NCI-H82 treated with DMSO at 0.1 percent for 48 hours (cell line): Measurements from ENCODE around the gene GLMN.

Source experiments
- DNase-seq: peaks from one replicate; lab custom pipeline; 2025; ENCODE audit not compliant: unreplicated experiment; lab: John Stamatoyannopoulos, UW

Gene GLMN, protein sequence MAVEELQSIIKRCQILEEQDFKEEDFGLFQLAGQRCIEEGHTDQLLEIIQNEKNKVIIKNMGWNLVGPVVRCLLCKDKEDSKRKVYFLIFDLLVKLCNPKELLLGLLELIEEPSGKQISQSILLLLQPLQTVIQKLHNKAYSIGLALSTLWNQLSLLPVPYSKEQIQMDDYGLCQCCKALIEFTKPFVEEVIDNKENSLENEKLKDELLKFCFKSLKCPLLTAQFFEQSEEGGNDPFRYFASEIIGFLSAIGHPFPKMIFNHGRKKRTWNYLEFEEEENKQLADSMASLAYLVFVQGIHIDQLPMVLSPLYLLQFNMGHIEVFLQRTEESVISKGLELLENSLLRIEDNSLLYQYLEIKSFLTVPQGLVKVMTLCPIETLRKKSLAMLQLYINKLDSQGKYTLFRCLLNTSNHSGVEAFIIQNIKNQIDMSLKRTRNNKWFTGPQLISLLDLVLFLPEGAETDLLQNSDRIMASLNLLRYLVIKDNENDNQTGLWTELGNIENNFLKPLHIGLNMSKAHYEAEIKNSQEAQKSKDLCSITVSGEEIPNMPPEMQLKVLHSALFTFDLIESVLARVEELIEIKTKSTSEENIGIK

DNA sequence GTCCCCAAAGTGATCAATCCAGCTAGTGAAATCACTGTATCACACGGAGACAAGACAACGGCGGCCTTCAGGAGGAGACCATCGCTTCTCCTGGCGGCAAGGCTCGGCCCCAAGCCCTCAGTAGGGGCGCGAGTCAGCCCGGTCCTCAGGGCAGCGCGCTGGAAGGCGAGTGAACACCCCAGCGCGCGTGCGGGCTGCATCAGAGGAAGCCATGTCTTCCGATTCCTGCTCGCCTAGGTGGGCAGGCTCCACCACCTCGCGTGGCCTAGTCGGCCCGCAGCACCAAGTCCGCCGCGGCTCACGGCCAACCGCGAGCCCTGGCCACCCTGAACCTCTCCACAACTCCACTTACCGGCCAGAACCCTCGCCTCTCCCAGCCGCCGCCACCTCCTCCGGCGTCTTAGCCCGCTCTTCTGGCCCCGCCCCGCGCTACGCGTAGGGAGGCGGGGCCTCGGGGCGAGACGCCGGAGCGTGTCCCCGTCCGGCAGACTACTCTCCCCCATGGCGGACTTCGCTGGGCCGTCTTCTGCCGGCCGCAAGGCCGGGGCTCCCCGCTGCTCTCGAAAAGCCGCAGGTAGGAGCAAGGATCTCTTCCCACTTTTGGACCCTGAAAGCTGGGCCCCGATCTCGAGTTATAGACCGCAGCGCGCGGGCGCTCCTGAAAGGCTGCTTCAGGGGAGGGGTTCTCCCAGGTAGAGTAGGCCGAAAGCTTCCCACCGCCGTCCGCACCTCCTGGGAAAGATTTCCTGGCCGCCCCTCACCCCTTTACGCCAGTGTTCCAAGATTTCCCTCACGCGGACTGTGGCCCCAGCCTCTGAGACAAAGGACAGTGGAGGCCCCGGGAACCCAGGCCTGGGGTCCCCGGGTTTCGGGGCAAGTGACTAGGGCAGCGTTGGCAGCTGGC is at the start of gene GLMN, which contains the start of gene RPAP2:
Gene GLMN, minus strand, starts transcription at position 415 of the 904 bp plus-strand sequence. CDS start 988 bp downstream, outside the sequence.
Gene RPAP2, plus strand, starts transcription at position 487 of the 904 bp plus-strand sequence. Its CDS starts 15 bp downstream, at position 502.
- DNase-seq: peak; percentile 76

DNA sequence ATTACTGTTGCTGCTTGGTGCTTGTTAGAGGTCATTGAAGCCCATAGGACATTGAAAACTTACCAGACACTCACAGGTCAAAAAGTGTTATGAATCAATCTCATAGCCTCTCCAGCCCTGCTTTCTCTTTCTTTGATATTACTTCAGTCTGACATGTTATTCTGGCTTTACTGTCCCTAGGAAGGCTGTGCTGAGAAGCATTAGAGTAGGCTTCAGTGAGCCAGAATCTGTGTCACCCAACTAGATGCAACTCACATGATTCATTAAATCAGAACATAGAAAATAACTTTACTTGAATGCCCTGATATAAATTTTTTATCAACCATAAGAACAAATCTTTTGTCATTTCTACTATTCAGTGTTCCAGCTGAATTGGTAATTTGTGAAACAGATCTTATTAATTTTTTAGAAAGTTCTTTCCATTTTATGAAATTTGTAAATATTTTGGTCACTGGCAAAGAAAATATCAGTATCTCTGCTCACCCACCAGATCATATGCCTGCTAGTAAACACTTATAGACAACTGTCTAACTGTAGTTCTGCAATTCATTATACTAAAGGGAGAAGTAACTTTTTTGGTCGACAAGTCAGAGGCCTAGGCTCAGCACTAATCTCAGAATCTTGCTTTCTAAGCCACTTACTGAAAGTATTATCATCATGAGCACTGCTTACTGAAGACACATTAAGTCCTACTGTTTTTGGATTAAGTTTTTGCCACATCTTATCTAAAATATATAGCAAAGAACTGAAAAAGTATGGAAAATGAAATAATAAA is 48.3 kb upstream of the GLMN start:
- DNase-seq: no peak

DNA sequence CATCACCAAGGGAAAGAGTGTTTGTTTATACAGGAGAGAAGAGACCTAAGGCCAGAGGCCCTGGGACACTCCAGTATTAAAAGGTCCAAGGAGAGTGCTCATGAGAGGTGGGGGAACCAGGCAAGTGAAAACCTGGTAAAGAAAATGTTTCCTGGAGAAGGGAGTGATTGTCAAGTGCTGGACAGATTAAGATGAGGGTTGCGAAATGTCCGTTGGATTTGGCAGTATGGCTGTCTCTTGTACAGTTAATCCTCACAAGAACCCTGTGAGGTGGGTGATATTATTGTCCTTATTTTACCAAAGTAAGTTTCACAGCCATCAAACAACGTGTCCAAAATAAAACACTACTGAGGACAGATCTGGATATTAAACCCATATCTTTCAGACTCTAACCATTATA is 44.3 kb upstream of the GLMN start:
- no peak for DNase-seq

DNA sequence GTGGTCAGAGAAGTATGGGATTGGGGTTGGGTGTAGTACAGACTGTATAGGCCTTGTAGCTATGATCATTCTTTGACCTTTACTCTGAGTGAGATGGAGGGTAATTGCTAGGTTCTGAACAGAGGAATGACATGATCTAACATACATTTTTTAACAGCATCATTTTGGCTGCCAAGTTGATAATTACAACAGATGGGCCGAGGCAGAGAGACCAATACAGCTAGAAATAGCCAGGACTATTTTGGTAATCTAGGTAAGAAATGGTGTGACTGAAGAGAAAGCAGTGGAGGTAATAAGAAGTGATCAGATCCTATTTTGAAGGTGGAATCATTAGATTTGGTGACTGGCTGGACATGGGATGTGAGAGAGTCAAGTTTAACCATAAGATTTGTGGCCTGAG is 43.6 kb upstream of the GLMN start:
- DNase-seq: no peak

DNA sequence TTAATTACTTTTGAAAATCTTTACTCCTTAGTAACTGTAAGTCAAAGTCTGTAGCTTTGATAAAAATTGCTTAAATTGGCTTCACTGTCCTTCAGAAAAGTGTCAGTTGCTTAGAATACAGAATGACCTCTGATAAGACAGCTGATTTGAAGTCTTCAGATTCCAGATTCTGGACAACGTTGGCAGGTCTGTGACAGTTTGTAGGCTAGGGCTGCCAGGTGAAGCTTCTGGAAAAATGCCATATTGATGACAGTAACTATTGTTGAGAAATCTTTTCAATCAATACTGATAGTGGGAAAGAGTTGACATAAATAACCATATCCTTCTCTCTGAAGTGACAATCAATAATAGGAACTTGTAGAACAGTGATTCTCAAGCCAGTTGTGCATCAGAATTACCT is 41.4 kb upstream of the GLMN start:
- DNase-seq: no peak

DNA sequence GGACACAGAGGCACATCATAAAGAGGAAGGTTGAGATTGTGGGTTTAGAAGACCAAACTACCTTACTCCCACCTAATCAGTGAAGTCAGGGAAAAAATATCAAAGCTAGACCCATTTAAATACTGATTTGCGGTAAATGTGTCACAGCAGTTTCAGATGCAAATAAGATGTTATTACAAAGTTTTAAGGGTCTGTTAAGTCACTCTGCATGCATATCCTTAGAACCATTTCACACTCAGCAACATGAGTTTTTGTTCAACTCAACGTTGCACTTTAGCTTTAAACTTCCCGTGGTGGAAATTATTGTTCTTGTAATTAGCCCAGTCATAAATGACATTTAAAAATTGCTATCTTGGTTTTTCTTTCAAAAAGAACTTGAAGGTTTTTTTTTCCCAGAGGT is 34.9 kb upstream of the GLMN start:
- DNase-seq: no peak

DNA sequence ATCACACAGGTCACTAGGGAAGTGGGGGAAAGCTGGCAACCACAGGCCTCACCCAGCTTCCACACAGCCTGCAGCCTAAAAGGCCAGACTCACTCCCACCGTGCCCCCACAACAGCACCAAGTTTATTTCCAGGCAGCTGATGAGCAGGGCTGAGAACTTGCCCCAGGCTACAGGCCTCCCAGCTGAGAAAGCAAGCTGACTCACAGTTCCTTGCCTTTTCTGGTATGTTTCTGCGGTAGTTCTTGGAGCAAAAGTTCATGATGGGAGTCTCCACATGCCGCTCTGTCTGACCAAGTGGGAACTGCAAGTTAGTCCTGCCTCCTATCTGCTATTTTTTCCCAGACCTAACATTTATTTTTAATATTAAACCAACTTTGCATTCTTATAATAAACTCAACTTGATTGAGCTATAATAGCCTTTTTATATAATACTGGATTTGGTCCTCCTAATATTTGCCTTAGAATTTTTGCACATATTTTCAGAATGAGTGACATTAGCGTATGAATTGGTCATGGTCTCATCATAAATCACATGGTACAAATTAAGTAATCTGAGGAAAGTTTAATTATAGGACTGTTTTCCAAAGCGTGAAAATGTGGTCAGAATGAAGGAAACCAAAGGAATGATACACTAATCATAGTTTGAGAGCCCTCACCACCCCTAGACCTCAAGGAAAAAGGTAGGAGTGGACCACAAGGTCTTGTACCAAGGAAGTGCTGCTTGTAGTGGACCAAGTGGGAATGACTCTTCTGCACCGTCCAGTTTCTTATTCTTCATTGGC is 30.8 kb upstream of the GLMN start:
- DNase-seq: no peak

DNA sequence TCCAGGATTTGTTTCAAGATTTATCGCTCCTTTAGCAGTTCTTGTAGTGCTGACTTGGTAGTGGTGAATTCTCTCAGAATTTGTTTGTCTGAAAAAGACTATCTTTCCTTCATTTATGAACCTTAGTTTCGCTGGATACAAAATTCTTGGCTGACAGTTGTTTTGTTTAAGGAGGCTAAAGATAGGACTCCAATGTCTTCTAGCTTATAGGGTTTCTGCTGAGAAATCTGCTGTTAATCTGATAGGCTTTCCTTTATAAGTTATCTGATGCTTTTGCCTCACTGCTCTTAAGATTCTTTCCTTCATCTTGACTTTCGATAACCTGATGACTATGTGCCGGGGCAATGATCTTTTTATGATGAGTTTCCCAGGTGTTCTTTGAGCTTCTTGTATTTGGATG is 29.0 kb upstream of the GLMN start:
- no peak for DNase-seq

DNA sequence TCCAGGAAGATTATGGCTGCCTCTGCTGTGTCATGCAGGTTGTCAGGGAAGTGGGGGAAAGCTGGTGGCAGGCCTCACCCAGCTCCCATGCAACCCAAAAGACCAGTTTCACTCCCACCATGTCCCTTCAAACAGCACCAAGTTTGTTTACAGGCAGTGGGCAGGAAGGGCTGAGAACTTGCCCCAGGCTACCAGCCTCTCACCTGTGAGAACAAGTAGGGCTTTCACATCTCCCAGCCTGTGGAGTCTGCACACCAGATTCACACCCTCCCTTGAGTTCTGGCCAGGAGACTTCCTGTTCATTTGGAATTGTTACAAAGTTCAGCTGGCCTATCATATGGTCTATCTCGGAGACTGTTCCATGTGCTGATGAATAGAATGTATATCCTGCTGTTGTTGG is 27.9 kb upstream of the GLMN start:
- no peak for DNase-seq

DNA sequence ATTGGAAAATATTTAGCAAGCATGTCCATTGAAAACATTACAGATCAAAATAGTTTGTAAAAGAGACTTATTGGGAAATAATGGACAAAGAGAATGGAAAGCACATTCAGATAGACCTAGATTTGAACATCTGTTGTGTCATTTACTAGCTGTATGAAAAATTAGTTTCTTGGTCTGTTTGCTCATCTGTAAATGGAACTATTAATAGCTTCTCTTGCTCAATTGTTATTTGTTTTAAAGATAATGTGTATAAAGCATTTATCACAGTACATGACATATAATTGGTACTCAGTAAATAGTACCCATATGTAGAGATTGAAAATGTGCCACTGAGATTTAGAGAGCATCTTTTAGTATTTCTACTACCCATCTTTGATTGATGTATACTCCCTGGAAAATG is 26.0 kb upstream of the GLMN start:
- DNase-seq: no peak

DNA sequence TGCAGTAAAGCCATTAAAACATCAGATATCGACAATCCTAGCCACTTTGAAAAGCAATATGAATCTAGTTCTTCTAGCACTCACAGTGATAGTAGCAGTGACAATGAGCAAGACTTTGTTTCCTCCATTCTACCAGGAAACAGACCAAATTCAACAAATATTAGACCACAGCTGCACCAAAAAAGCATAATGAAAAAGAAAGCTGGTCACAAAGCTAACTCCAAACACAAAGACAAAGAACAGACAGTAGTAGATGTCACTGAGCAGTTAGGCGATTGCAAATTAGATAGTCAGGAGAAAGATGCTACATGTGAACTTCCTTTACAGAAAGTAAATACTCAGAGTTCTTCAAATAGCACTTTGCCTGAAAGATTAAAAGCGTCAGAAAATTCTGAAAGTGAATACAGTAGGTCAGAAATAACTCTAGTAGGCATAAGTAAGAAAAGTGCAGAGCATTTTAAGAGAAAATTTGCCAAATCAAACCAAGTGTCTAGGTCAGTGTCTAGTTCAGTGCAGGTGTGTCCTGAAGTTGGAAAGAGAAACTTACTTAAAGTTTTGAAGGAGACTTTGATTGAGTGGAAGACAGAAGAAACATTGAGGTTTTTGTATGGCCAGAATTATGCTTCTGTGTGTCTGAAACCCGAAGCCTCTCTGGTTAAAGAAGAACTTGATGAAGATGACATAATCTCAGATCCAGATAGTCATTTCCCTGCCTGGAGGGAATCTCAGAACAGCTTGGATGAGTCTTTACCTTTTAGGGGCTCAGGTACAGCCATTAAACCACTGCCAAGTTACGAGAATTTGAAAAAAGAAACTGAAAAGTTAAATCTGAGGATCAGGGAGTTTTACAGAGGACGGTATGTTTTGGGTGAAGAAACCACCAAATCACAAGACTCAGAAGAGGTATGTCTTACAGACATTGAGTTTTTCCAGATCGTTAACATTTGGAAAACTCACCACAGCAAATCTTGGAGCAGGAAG is 25.0 kb upstream of the GLMN start:
- no peak for DNase-seq

DNA sequence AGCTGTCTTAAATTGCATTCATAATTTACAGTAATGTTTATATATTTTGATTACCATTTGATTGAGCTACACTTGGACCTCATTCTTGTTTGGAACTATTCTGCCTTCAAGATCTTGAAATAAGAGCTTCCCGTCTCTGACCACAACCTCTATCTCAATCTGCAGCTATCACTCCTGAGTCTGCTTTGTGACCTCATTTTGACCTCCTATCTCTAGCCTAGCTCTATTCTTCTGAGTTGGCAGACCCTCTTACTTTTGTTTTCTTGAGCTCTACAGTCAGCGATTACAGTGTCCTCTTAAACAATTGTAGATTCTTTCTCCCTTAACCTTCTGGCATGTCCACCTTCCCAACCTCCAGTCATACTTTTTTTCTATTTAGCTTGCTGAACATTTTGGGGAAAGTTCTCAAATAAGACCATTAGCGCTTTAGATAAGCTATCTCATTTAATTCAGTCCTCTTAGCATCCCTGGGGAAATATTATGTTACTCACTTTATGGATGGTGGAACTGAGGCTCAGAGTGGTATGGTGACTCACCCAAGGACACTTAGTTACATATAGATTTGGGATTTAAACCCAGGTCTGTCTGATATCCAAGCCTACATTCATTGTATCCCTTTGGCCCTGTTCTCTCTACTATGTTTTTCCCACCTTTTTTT is 19.2 kb upstream of the GLMN start:
- DNase-seq: no peak

DNA sequence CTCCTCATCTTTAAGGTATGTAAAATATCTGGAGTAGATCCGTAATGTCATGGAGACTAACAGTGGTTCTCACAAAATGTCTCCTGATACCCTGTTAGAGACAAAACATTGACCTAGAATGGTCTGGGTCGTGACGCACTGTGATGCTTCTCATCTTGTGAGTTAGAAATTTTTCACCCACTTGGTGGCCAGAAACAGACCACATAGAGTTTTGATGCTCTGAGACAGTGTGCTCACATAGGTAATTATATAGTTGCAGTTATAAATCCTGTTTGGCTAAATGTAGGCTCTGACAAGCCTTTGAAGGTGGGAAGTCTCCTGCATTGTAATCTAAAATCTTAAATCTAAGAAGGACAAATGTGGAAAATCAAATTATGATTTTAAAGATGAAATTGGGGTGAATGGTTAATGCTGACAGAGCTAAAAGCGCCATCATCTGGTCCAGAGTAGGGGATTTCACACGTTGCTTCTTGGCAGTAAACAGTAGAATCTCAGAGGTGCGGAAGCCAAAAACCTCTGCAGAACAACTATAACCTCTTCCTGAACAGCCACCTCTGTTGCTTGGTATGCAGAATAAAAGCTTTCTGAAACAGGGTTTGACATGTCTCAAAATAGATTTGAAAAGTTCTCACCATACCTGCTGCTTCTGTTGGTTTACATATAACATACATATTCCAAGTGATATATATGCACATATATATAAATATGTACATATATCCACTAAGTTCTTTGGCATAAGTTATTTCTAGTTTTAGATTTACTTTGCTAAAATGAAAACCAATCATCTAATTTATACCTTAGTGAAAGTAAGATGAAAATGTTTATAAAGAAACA is 17.2 kb upstream of the GLMN start:
- no peak for DNase-seq

DNA sequence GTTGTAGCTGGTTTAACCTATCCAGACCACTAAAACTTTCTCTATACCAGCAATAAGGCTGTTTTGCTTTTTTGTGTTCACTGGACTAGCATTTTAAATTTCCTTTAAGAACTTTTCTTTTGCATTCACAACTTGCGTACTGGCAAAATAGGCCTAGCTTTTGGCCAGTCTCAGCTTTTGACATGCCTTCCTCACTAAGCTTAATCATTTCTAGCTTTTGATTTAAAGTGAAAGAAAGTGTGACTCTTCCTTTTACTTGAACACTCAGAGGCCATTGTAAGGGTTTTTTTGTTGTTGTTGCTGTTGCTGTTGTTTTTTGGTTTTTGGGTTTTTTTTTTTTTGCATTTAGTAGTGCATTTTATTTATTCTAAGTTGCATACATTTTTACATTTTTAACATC is 15.2 kb upstream of the GLMN start:
- no peak for DNase-seq

DNA sequence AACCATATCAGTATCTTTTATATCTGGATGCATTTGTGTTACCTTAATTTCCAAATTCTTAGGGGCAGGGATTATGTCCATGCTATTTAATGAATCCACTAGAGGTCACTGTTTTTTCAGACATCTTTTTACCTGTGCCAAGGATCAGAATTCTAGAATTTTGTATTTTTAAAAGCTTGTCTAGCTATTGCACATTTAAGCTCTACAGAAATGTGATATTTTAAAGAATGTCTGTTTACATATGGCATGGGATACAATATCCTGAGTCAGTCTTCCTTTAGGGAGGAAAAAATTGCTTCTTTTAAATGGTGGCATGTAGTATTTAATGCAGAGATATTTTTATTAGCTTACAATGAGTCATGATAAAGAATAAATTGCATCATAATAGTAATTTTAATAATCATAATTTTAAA is 11.4 kb upstream of the GLMN start:
- DNase-seq: peak; percentile 9

DNA sequence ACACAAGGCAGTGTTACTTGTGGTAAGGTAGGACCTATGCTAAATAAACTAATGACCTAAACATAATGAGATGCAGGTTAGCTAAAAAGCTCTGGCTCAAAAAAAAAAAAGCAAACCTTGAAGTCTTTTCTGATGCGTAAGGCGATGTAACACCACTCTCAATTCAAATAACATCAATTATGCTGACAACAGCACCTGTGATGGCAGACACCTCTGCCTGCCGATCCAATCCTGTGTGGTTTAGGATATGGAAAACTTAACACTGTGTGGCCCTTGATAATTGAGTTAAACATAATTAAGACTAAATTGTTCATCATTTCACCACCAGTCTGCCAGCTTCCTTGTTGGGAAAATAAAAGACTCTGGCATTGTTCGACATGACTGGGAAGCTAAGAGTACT is 9.2 kb upstream of the GLMN start:
- DNase-seq: no peak

DNA sequence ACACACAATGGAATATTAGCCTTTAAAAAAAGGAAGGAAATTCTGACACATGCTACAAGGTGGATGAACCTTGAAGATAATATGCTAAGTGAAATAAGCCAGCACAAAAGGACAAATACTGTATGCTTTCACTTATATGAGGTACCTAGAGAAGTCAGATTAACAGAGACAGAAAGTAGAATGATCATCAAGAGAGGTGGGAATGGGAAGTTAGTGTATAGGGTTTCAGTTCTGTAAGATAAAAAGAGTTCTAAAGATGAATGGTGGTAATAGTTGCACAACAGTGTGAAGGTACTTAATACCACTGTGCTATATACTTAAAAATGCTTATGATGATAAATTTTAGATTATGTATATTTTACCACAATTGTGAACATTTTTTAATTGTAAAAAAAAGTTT is 7.2 kb upstream of the GLMN start:
- no peak for DNase-seq

DNA sequence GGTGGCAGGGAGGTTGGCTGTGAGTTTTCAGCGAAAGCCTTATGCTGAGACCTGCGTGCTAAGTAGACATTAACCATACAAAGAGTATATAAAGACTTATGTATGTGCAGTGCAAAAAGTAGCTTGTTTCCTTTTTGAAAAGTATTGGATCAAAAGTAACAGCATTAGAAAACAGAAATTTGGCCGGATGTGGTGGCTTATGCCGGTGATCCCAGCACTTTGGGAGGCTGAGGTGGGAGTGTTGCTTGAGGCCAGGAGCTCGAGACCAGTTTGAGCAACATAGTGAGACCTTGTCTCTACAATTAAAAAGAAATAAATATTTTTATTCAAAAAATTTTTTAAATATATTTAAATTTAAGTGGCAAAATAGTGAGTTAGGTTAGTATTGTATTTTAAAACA is 2.2 kb upstream of the GLMN start:
- no peak for DNase-seq
